HEK293 (cell line): ENCODE results near the gene TST.

Experiments
- CTCF ChIP-seq: fragments of 450-650 bp; formaldehyde crosslinking; IDR thresholded peaks from 2 replicates; pipeline ENCODE4 v1.5.1; 2016; ENCODE audit warnings: missing biosample characterization, missing genetic modification characterization
- GLIS1 ChIP-seq: fragments of 450-650 bp; formaldehyde crosslinking; IDR thresholded peaks from 2 replicates; pipeline ENCODE4 v1.5.1; 2016; ENCODE audit warnings: missing biosample characterization, missing genetic modification characterization
- PRDM6 ChIP-seq: fragments of 450-650 bp; formaldehyde crosslinking; IDR thresholded peaks from 2 replicates; pipeline ENCODE4 v1.5.1; 2017; ENCODE audit warnings: missing biosample characterization, missing genetic modification characterization
- REST ChIP-seq: fragments of 450-650 bp; formaldehyde crosslinking; IDR thresholded peaks from 2 replicates; pipeline ENCODE4 v1.5.1; 2016; ENCODE audit warnings: missing biosample characterization, missing genetic modification characterization
- SP2 ChIP-seq: fragments of 450-650 bp; formaldehyde crosslinking; IDR thresholded peaks from 2 replicates; pipeline ENCODE4 v1.5.1; 2016; ENCODE audit warnings: missing biosample characterization, missing genetic modification characterization
- YY1 ChIP-seq: fragments of 450-650 bp; formaldehyde crosslinking; IDR thresholded peaks from 2 replicates; pipeline ENCODE4 v1.5.1; 2018; ENCODE audit warnings: missing biosample characterization, missing genetic modification characterization
- ZBTB20 ChIP-seq: fragments of 450-650 bp; formaldehyde crosslinking; IDR thresholded peaks from 2 replicates; pipeline ENCODE4 v1.5.1; 2016; ENCODE audit warnings: missing biosample characterization, missing genetic modification characterization
- ZBTB44 ChIP-seq: fragments of 450-650 bp; IDR thresholded peaks from 2 replicates; pipeline ENCODE4 v1.5.1; 2018; ENCODE audit warnings: missing biosample characterization, mild to moderate bottlenecking, missing genetic modification characterization
- ZNF292 ChIP-seq: fragments of 450-650 bp; formaldehyde crosslinking; IDR thresholded peaks from 2 replicates; pipeline ENCODE4 v1.5.1; 2016; ENCODE audit warnings: low read depth, missing biosample characterization, missing genetic modification characterization, borderline replicate concordance

- TF ChIP-seq REST (tag by site-specific recombination) = no peak
- no peak for TF ChIP-seq YY1 (tag by site-specific recombination)
- no peak for TF ChIP-seq CTCF
- no peak for TF ChIP-seq ZNF292 (tag by site-specific recombination)
- no peak for TF ChIP-seq SP2 (tag by site-specific recombination)
- TF ChIP-seq ZBTB44 (tag by site-specific recombination) = no peak
- no peak for TF ChIP-seq PRDM6 (tag by site-specific recombination)
- no peak for TF ChIP-seq GLIS1 (tag by site-specific recombination)
- no peak for TF ChIP-seq ZBTB20 (tag by site-specific recombination)
Measured at GRCh38 chr22:36982136-36982535, 37.1 kb downstream of the TST start.
